HG03097 (cell line): ENCODE results near the gene TACR2.
"Not testable (repeated sequence)": the region's sequence is repeated elsewhere in the genome, so short reads cannot be mapped to it uniquely, and the experiment has no call there.

Experiments used
- ATAC-seq: cut with Tn5 transposase; IDR thresholded peaks from one replicate; pipeline ENCODE4 v1.9.1; 2021; ENCODE audit not compliant: unreplicated experiment, low FRiP score

TACR2 gene

DNA sequence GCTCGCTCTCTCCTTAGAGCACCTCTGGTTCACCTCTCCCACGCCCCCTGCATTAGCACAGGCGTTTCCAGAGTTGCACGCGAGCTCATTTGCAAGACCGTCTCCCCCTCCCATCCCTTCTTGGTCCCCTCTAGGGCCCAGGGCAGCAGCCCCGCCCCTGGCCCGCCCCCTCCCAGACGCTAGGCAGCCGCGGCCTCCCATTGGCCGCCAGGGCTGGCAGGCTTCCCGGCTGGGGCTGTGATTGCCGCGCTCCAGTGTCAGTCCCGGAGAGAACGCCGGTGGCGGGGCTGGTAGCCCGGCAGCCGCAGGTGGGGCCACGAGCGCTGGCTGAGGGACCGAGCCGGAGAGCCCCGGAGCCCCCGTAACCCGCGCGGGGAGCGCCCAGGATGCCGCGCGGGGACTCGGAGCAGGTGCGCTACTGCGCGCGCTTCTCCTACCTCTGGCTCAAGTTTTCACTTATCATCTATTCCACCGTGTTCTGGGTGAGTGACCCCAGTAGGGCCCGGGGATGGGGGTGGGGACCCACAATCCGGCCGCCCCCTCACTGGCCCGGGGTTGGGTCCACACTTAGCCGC is 34.6 kb upstream of the TACR2 start, which contains the start of gene TSPAN15:
TSPAN15 (plus strand) TSS at position 257 of the 575 bp plus-strand sequence; CDS start at position 387, 130 bp downstream.
- ATAC-seq = peak; percentile 74

DNA sequence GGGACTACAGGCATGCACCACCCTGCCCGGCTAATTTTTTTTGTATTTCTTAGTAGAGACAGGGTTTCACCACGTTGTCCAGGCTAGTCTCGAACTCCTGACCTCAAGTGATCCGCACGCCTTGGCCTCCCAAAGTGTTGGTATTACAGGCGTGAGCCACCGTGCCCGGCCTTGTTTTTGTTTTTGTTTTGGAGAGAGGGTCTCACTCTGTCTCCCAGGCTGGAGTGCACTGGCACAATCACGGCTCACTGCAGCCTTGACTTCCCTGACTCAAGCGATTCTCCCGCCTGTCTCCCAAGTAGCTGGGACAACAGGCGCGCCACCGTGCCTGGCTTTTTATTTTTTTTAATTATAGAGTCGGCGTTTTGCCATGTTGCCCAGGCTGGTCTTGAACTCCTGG is 33.7 kb upstream of the TACR2 start:
- ATAC-seq = not testable (repeated sequence)

DNA sequence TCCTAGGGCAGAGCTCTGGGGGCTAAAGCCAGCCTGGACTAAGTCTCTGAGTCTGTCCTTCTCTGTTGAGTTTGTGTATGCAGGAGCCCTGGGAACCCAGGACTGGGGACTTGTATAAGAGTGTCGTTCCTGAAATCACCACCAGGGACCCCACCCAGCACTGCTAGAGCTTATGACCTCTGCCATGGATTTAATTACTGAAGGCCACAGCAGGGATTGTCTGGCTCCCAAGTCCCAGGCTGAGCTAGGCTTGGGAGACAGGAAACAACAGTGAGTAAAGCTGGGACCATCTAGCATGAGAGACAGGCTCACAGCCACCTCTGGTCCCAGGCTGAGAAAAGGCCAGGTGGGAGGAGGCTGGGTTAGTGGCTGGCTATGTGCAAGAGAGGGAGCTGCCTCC is 33.1 kb upstream of the TACR2 start:
- no peak for ATAC-seq

DNA sequence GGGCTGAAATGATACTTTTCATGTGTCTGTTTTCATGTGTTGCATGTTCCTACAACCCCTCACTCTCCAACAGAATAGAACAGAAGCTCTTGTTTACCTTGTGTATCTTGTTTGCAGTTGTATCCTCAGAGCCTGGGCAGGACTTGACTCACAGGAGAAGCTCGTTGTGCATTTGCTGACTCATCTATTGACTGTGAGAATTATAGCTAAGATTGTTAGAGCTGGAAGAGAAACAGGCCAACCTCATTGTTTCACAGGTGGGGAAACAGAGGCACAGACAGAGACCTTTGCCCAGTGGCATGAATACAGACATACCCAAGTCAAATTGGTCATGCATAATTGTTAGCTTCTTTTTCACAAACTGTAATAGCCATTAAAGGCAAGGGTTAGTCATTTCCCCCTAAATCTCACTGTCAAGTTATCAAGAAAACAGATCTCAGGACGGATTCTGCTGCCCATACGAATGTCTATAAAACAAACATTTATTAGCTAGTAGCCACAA is 30.0 kb upstream of the TACR2 start:
- no peak for ATAC-seq

DNA sequence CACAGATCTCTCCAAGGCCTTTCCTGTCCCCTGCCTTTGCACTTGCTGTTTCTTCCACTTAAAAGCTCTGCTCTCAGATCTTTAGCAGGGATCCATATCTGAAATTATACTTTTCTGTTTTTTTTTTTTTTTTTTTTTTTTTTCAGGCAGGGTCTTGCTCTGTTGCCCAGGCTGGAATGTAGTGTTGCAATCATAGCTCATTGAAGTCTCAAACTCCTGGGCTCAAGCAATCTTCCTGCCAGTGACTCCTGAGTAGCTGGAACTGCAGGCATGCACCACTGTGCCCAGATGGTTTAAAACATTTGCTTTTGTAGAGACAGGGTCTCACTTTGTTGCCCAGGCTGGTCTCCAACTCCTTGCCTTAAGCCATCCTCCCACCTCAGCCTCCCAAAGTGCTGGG is 29.5 kb upstream of the TACR2 start:
- ATAC-seq = no peak

DNA sequence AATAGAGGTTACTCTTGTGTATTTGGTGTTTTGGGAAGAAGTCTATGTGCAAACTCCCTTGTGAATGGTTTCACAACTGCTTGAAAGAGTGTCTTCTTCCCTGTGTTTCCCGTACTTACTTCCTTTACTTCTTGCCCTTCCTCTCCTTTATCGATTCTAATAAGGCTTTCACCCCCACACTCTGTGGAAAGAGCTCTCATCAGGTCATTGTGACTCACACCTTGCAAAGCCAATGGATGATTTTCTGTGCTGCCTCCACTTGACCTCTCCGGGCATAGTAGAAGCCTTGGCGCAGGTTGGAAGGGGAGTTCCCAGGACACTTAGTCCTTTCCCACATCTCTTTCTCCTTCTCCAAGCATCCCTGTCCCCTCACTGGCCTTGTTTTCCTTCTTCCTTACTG is 28.3 kb upstream of the TACR2 start:
- ATAC-seq = no peak

DNA sequence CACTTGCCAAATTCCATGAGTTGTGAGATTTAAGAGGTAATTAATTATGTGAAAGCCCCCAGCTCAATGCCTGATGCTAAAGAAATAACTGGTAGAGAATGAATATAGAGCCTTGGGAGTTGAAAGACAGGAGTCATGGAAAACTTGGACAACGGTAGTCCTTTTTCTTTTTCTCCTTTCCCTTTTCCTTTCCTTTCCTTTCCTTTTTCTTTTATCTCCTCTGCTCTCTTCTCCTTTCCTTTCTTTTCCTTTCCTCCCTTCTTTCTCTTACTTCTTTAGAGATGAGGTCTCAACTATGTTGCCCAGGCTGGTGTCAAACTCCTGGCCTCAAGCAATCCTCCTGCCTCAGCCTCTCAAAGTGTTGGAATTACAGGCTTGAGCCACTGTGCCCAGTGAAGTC is 26.6 kb upstream of the TACR2 start:
- ATAC-seq = no peak

DNA sequence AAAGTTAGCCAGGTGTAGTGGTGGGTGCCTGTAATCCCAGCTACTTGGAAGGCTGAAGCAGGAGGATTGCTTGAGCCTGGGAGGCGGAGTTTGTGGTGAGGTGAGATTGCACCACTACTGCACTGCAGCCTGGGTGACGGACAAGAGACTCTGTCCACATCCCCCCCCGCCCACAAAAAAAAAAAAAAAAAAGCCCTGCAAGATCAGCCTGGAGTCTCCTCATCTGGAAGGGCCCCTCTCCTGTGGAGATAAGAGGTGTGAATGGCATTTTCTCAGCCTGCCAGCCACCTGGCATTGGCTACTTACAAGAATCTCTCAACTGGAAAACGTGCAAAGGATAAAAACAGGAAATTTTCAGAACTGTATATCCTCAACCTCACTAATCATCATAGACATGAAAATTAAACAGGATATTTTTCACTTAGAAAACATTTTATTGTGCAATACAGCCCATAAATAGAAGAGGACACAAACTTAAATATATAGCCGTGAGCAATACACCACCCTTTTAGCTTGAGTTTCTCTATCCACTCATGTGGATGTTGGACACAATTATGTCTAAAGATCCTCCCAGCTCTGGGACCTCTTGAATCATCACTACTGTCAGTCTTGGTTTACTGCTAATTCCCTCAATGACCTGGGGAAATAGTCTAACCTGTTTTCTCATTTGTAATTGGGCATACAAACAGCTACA is 23.2 kb upstream of the TACR2 start:
- ATAC-seq = no peak

DNA sequence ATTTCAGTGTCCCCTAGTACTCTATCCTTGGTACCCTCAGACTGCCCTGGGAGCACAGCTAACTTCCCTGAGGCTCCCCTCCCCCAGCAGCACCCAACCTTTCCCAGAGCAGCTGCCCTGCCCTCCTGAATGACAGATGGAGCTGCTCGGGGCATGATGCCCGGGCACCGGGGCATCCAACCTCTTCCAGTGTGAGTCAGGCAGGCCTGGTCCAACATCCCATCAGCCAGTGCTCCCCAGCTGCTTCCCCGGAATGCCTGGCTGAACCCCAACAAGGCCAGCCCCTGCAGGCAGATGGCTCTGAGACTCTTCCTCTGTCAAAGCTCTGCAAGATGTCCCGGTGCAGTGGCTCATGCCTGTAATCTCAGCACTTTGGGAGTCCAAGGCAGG is 22.6 kb upstream of the TACR2 start:
- no peak for ATAC-seq

DNA sequence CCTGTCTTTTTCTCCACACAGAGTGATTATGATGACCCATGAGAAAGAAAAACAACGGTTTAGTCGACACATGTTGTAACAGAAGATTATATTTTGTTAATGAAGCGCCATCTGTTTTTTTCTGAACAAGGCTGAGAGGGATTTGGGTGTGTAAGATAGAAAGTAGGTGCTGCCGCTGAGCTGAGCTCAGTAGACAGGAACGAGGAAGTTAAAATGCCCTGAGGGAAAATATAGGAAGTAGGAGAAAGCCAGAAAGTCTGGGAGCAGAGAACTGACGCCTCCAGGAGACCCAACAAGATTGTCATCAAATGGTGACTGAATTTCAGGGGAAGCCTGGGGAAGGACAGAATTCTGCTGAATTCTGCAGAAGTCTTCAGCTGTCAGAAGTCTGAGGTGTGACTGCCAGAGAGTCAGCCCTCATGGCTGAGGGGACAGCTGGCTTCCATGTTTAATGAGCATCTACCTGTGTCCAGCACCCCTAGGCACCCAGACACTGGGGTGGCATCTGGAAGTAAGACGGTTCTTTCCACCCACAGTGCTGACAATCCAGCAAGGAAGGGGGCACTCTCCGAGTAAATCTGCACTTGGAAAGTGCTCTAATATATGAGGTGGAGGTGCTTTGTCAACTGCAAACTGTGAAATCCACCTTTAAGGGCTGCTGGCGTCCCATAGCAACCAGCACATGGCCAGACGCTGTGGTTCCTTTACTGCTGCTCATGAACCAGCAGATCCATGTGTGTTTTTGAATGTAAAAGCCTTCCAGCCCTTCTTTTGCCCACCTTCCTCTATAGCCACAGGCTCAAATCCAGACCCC is 22.0 kb upstream of the TACR2 start:
- no peak for ATAC-seq

DNA sequence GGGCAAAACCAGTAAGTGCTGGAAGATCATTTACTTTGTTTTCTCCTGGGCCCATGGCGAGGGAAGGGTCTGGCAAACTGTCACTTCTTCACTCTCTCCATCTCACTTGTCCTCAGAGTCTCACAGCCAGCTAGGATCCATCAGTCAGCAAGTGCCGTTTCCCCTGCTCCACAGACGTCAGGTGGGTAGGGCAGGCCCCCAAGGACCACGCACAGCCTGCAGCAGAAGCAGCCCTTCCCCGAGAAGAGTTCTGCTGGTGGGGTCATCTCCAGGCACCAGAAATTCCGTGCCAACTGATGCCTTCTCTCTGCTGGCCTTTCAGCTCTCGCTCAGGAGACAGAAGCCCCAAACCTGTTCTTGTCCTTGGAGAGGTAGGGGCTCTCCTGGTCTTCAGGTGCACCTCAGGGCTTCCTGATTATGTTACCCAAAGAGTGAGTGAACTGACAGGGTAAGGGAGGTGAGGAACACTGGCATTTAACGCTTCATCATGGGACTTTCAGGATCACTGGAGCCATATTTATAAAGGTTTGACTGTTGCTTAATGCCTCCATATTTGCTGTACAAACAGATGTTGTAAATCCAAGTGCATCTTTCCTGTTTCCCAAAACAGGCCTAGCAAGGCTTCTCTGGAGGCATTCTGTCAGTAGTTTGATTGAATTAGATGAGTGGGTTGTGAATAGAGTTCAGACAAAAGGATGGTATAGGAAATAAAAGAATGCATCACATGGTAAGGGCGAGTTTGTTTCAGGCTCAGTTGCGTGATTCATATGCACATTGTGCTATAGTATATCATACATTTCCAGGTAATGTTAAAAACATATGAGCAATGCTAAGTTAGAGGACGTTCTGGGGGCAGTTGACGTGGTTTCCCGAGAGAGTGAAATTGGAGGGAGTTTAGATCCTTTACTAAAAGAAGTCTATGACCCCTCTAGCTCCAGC is 20.9 kb upstream of the TACR2 start:
- no peak for ATAC-seq

DNA sequence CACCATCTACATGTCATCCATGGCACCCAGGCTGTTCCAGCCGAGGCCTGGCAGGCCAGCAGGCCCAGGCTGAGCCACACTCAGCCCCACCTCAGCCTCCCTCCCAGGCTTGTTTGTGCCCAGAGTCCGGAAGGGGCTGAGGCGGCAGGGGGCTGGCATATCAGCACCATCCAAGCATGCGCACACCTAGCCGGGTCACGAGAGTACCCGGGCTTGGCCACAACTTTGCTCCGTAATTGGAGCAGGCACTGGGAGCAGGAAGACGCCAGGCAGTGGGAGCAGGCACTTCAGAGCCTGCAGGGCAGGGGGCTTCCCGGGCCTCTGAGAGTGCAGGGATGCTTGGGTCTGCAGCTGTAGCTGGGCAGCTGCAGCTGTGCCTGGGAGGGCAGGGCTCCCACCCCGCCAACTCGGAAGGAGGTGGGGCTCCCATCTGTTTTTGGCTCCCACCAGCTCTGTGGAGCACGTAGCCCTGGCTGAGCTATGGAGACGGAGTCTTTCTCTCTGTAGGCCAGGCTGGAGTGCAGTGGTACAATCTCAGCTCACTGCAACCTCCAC is 19.3 kb upstream of the TACR2 start:
- no peak for ATAC-seq

DNA sequence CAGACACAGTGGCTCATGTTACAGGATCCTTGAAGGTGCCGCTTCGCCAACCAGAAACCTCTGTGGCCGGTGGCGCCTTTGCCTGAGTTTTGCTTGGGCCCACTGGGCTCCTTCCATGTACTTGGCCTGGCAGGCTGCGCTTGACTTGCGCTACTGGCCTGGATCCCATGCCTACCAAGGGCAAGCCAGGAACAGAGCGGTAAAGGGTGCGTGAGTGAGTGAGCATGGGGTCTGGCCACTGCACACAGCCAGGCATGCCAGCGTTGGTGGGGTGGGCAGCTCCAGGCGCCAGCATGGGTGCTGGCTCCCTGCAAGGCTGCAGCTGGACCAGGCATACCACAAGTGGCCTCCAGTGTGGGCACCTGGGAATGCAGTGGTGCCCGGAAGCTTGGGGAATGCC is 18.2 kb upstream of the TACR2 start:
- no peak for ATAC-seq

DNA sequence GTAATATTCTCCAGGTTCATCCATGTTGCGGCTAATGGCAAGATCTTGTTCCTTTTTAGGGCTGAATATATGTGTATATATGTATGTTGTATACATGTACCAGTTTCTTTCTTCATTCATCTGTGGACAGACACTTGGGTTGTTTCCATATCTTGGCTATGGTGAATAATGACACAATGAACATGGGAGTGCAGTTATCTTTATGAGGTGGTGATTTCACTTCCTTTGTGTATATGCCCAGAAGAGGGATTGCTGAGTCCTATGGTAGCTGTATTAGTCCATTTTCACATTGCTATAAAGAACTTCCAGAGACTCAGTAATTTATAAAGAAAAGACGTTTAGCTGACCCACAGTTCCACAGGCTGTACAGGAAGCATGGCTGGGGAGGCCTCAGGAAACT is 17.5 kb upstream of the TACR2 start:
- ATAC-seq = no peak

DNA sequence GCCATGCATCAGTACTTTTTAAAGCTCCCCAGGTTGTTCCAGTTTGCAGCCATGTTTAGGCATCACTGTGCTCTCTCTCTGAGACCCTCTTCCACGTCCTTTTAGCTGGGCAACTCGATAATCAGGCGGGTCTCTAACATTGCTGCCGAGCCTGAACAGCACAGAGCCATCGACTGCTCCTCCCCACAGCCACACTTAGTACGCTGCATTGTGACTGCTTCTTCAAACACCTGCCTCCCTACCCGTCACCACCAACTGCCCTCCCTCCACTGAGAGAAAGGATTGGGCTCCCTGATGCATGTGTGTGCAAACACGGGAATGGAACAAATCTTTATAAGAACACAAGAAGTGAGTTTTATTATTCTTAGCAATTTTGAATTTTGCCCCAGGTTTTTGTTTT is 11.4 kb upstream of the TACR2 start:
- ATAC-seq = no peak

DNA sequence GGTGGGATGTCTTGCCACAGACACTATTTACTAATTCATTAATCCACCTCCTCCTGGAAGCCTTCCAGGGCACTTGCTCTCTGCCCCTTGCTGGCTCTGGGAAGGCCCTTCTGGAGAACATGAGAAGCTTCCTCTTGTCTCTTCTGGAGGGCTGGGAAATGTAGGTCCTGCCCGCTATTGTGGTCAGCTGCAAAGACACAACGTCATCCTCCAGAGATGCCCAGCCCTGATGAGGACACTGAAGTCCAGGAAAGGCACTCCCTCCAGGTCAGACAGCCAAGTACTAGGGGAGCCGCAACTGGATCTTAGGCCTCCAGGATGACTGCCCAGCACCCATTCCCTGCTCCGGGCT is 9.6 kb upstream of the TACR2 start:
- ATAC-seq = no peak

DNA sequence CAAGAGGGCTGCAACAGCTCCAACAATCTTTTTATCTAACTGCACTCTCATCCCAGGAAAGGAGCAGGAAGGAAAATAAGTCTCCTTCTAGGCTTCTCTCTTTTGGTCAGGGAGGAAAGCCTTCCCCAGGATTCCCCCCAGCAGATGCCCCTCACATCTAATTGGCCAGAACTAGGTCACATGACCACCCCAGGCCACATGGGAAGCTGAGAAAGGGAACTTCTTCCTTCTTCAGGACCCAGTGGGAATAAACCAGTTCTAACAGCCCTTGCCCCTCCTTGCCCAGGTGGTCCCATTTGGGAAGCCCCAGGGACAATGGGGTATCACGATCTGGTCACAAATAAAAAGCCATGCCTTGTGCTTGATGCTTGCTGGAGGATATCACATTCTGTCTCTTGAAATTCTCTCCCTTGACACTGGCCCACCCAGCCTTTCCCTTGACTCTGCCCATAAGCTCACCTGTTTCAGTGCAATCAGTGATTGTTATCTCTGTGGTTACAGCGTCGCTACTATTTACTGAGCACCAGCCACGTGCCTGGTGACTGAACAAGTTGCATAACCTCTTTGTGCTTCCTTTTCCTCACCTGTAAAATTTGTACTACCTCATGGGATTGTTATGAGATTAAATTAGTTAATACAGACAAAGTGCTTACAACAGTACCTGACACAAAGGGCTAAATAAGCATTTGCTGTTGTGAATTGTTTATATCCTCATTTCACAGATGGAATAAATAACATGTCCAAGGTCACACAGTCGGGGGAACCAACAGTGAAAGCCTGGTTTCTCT is 9.0 kb upstream of the TACR2 start:
- no peak for ATAC-seq

DNA sequence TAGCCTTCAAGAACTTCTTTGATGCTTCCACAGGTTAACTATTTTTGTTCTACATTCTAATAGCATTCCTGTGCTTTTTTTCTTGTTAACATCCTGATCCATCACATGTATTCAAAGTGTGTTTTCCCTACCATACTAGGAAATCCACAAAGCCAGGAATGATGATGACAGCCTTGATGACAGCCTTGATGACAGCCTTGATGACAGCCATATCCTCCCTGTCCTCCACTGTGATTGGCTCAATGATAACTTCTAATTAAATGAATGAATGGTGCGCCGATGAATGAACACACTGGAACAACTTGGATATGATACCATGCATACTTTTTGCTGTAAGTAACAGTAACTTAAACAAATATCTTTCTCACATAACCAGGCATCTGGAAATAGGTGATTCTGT is 8.3 kb upstream of the TACR2 start:
- ATAC-seq = no peak

DNA sequence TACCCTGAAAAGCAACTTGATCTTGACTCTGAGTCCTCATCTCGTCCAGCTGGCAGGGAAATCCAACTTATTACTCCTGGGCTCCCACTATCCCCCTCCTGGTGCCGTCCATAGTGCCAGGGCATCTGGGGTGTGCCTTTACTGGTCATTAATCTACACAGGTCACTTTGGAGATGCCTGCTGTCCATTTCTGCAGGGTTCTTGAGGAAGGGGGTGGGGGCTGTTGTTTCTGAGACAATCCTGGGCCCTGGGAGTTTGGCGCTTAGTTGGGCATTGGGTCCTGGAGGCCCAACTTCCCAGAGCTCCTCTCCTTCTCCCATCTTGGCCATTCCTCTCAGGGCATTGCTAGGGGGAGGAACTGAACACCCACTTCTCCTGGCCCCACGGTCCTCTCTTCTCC is 6.0 kb upstream of the TACR2 start:
- ATAC-seq = no peak
